ENCODE data around the gene VPS37C.

DNA sequence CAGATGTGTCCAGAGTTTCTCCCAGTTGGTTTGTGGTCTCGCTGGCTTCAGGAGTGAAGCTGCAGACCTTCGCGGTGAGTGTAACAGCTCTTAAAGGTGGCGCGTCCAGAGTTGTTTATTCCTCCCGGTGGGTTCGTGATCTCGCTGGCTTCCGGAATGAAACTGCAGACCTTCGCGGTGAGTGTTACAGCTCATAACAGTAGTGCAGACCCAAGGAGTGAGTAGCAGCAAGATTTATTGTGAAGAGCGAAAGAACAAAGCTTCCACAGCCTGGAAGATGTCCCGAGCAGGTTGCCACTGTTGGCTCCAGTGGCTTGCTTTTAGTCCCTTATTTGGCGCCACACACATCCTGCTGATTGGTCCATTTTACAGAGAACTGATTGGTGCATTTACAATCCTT lies 40.2 kb upstream of the VPS37C start:
- TF ChIP-seq, protein P1, sequence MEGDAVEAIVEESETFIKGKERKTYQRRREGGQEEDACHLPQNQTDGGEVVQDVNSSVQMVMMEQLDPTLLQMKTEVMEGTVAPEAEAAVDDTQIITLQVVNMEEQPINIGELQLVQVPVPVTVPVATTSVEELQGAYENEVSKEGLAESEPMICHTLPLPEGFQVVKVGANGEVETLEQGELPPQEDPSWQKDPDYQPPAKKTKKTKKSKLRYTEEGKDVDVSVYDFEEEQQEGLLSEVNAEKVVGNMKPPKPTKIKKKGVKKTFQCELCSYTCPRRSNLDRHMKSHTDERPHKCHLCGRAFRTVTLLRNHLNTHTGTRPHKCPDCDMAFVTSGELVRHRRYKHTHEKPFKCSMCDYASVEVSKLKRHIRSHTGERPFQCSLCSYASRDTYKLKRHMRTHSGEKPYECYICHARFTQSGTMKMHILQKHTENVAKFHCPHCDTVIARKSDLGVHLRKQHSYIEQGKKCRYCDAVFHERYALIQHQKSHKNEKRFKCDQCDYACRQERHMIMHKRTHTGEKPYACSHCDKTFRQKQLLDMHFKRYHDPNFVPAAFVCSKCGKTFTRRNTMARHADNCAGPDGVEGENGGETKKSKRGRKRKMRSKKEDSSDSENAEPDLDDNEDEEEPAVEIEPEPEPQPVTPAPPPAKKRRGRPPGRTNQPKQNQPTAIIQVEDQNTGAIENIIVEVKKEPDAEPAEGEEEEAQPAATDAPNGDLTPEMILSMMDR (IDR thresholded peaks at IDR 0.05; ENCODE audit: low read length), result no peak
- TF ChIP-seq EZH2 (optimal IDR thresholded peaks at IDR 0.05; ENCODE audit: low read depth, low read length), result no peak
- no peak for TF ChIP-seq EZH2phosphoT487 (IDR thresholded peaks at IDR 0.05; ENCODE audit: low read length)
